CD14-positive monocyte (primary cell): ENCODE data around the gene MEX3D. TPM values are rescaled to one million over a fixed set of nuclear protein-coding genes. Genes with fewer than 3 reads are reported as not detected.
"Not testable (repeated sequence)": the region's sequence is repeated elsewhere in the genome, so short reads cannot be mapped to it uniquely, and the experiment has no call there.

Experiments
- DNase-seq, 3 donors: peaks; one replicate each; pipeline ENCODE4 v3.0.0-alpha.2; 2011 to 2022
- H2AFZ ChIP-seq: 2 replicates; pipeline ENCODE4 v1.6.0; 2012; ENCODE audit warnings: mild to moderate bottlenecking, low read depth, low read length, inconsistent platforms; ENCODE audit not compliant: insufficient read depth, poor library complexity, severe bottlenecking
- H3K27ac ChIP-seq, 2 donors: 1 replicate in 1 of 2; 2 replicates in 1 of 2; pipeline ENCODE4 v1.5.1; 2012 to 2013; ENCODE audit warnings: low read length in 2 of 2, control low read depth in 1 of 2, inconsistent platforms in 1 of 2, low read depth in 1 of 2, mild to moderate bottlenecking in 1 of 2
- H3K27me3 ChIP-seq, 2 donors: one replicate each; pipeline versions ENCODE4 v1.6.0 to v1.6.1; 2011 to 2013; ENCODE audit warnings: low read length in 2 of 2; ENCODE audit not compliant: control insufficient read depth in 2 of 2, insufficient read depth in 2 of 2
- H3K36me3 ChIP-seq, 2 donors: replicated peaks in 1 of 2; 1 replicate in 1 of 2; 2 replicates in 1 of 2; pipeline versions ENCODE4 v1.5.1 to v1.6.1; 2012 to 2013; ENCODE audit warnings: low read length in 2 of 2, control low read depth in 1 of 2, inconsistent platforms in 1 of 2, mild to moderate bottlenecking in 1 of 2; ENCODE audit not compliant: insufficient read depth in 2 of 2, control insufficient read depth in 1 of 2
- H3K4me1 ChIP-seq, 2 donors: 1 replicate in 1 of 2; 2 replicates in 1 of 2; pipeline versions ENCODE4 v1.5.1 to v1.6.1; 2012 to 2013; ENCODE audit warnings: low read length in 2 of 2, control low read depth in 1 of 2, inconsistent platforms in 1 of 2, mild to moderate bottlenecking in 1 of 2, moderate library complexity in 1 of 2; ENCODE audit not compliant: insufficient read depth in 2 of 2, control insufficient read depth in 1 of 2
- H3K4me2 ChIP-seq: replicated peaks from 2 replicates; pipeline ENCODE3; 2012; ENCODE audit warnings: low read length, moderate library complexity, mild to moderate bottlenecking; ENCODE audit not compliant: poor library complexity, severe bottlenecking; ENCODE audit errors: extremely low read depth
- H3K4me3 ChIP-seq, 3 experiments: fragments of 200-600 bp in 1 of 3; sonication (generic) in 1 of 3; replicated peaks in 1 of 3; 1 replicate in 2 of 3; 2 replicates in 1 of 3; pipeline ENCODE4 v1.5.1; 2011 to 2013; ENCODE audit warnings: low read length in 3 of 3, mild to moderate bottlenecking in 3 of 3, control low read depth in 2 of 3, low read depth in 2 of 3, inconsistent platforms in 1 of 3, moderate library complexity in 1 of 3
- H3K79me2 ChIP-seq: 2 replicates; pipeline ENCODE4 v1.6.0; 2012; ENCODE audit warnings: mild to moderate bottlenecking, control low read depth, inconsistent platforms, low read length, moderate library complexity; ENCODE audit not compliant: insufficient read depth
- H3K9ac ChIP-seq: 2 replicates; pipeline ENCODE4 v1.6.0; 2017; ENCODE audit warnings: low read length, mild to moderate bottlenecking; ENCODE audit not compliant: insufficient read depth, poor library complexity, severe bottlenecking
- H3K9me3 ChIP-seq, 2 donors: replicated peaks in 1 of 2; 1 replicate in 1 of 2; 2 replicates in 1 of 2; pipeline versions ENCODE4 v1.5.1 to v1.6.1; 2012 to 2013; ENCODE audit warnings: low read length in 2 of 2, control low read depth in 1 of 2; ENCODE audit not compliant: control insufficient read depth in 1 of 2, insufficient read depth in 1 of 2
- H4K20me1 ChIP-seq: 2 replicates; pipeline ENCODE4 v1.6.0; 2012; ENCODE audit warnings: mild to moderate bottlenecking, low read length, control low read depth, moderate library complexity; ENCODE audit not compliant: insufficient read depth
- H3K27ac Mint-ChIP-seq, 7 donors: one replicate each; pipeline ENCODE4 v1.8.0; 2020; ENCODE audit warnings: mild to moderate bottlenecking in 7 of 7, mixed read lengths in 7 of 7, moderate library complexity in 6 of 7, inconsistent platforms in 2 of 7
- H3K27me3 Mint-ChIP-seq, 3 donors: one replicate each; pipeline ENCODE4 v1.8.0; 2021 to 2022; ENCODE audit warnings: low read depth in 3 of 3, mild to moderate bottlenecking in 3 of 3, mixed read lengths in 3 of 3, moderate library complexity in 3 of 3, inconsistent platforms in 1 of 3
- H3K36me3 Mint-ChIP-seq, 2 donors: one replicate each; pipeline ENCODE4 v1.8.0; 2020; ENCODE audit warnings: mixed read lengths in 2 of 2, inconsistent platforms in 1 of 2, mild to moderate bottlenecking in 1 of 2
- H3K4me1 Mint-ChIP-seq: one replicate; pipeline ENCODE4 v1.8.0; 2020; ENCODE audit warnings: mild to moderate bottlenecking, mixed read lengths
- H3K4me3 Mint-ChIP-seq, 2 donors: one replicate each; pipeline ENCODE4 v1.8.0; 2020; ENCODE audit warnings: mild to moderate bottlenecking in 2 of 2, mixed read lengths in 2 of 2, moderate library complexity in 1 of 2
- H3K9me3 Mint-ChIP-seq, 7 donors: one replicate each; pipeline ENCODE4 v1.8.0; 2020 to 2022; ENCODE audit warnings: mixed read lengths in 7 of 7, mild to moderate bottlenecking in 6 of 7, moderate library complexity in 6 of 7, inconsistent platforms in 2 of 7
- CTCF ChIP-seq: fragments of 200-600 bp; IDR thresholded peaks from one replicate; pipeline ENCODE4 v1.8.0; 2022; ENCODE audit warnings: antibody characterized with exemption, mild to moderate bottlenecking
- WGBS: methylation state at CpG from one replicate; pipeline ENCODE4 v1.1.5; 2013; ENCODE audit warnings: missing lambda C conversion rate; ENCODE audit not compliant: insufficient coverage; 5-methylcytosine and 5-hydroxymethylcytosine counted together
- intact Hi-C, 2 donors: fragments of 100-400 bp; cut with micrococcal nuclease; formaldehyde crosslinking; loops; one replicate each; pipeline versions ENCODE4 v1.15.0 to v1.15.1; 2023
- polyA plus RNA-seq, 3 donors: library from polyadenylated mRNA; depleted of rRNA in 1 of 3; unstranded in 2 of 3; stranded (reverse) in 1 of 3; fragments of 300-500 nt in 2 of 3; fragments of >200 nt in 1 of 3; fragmentation: Illumina TruSeq in 2 of 3; gene quantifications; 1 replicate in 2 of 3; 2 replicates in 1 of 3; pipeline ENCODE4 v1.2.3, GENCODE V29; 2012 to 2021

Gene MEX3D
- polyA plus RNA-seq, 3 donors = 0.08 to 1.0 (median 0.10) TPM

- peak overlapping the region in 1 of 2 donors; percentile 73 for H3K4me3 Mint-ChIP-seq
- no peak overlapping the region for H3K27ac Mint-ChIP-seq
Observed at GRCh38 chr19:1540365-1540925, 27.7 kb downstream of the MEX3D start.

GRCh38 chr19:1539749-1540148 is 28.4 kb downstream of the MEX3D start:
- peak overlapping the region in 1 of 2 donors; percentile 73 for H3K4me3 Mint-ChIP-seq
- H3K9ac ChIP-seq, H3K79me2 ChIP-seq, H3K9me3 ChIP-seq, H3K4me2 ChIP-seq, H3K27ac Mint-ChIP-seq, H3K4me3 ChIP-seq, intact Hi-C loops, H4K20me1 ChIP-seq, H3K4me1 Mint-ChIP-seq, H2AFZ ChIP-seq, H3K27me3 ChIP-seq, H3K36me3 Mint-ChIP-seq, DNase-seq, H3K36me3 ChIP-seq, H3K4me1 ChIP-seq, H3K27ac ChIP-seq: not testable (repeated sequence)
- H3K9me3 Mint-ChIP-seq = peaks cover 0 to 11% (median 4%) of the 10 kb centered on the region in 7 donors
- peaks cover 26 to 49% (median 28%) of the 10 kb centered on the region in 3 donors for H3K27me3 Mint-ChIP-seq
- WGBS = 91% methylated on average over 6 of the region's 11 CpGs

More at GRCh38 chr19:1540365-1540925, 27.7 kb downstream of the MEX3D start:
- H3K36me3 ChIP-seq = no peaks in the 10 kb centered on the region
- no peaks in the 10 kb centered on the region for H3K79me2 ChIP-seq
- H4K20me1 ChIP-seq = no peaks in the 10 kb centered on the region
- H3K9me3 Mint-ChIP-seq = peaks cover 0 to 9% (median 4%) of the 10 kb centered on the region in 7 donors
- no peaks in the 10 kb centered on the region for H3K9me3 ChIP-seq
- no peak overlapping the region for H3K4me3 ChIP-seq
- 34% methylated on average over 10 of the region's 17 CpGs for WGBS
- no peak overlapping the region for H2AFZ ChIP-seq
- no peak overlapping the region for H3K27ac ChIP-seq
- no peak overlapping the region for H3K4me2 ChIP-seq
- peaks cover 0 to 8% of the 10 kb centered on the region in 2 donors for H3K27me3 ChIP-seq
- no peaks in the 10 kb centered on the region for H3K36me3 Mint-ChIP-seq
- H3K4me1 ChIP-seq = no peaks in the 10 kb centered on the region
- TF ChIP-seq CTCF = no peak
- DNase-seq = no peak
- peaks cover 27 to 53% (median 30%) of the 10 kb centered on the region in 3 donors for H3K27me3 Mint-ChIP-seq
- intact Hi-C loops = no loop called here
- H3K4me1 Mint-ChIP-seq = no peaks in the 10 kb centered on the region
- H3K9ac ChIP-seq = no peak overlapping the region
